Ishikawa (cell line): ENCODE results near the gene ITPA.

Experiments
- CEBPB ChIP-seq: IDR thresholded peaks from 2 replicates; pipeline ENCODE4 v1.6.1; 2012
- CREB1 ChIP-seq: IDR thresholded peaks from 2 replicates; pipeline ENCODE4 v1.6.1; 2012; ENCODE audit warnings: low read depth
- EGR1 ChIP-seq: IDR thresholded peaks from 2 replicates; pipeline ENCODE4 v1.6.1; 2012
- EP300 ChIP-seq: IDR thresholded peaks from 2 replicates; pipeline ENCODE4 v1.6.1; 2012; ENCODE audit warnings: borderline replicate concordance
- FOXM1 ChIP-seq: IDR thresholded peaks from 2 replicates; pipeline ENCODE4 v1.6.1; 2012; ENCODE audit warnings: low read depth, borderline replicate concordance
- MAX ChIP-seq: IDR thresholded peaks from 2 replicates; pipeline ENCODE4 v1.6.1; 2012
- NFIC ChIP-seq: IDR thresholded peaks from 2 replicates; pipeline ENCODE4 v1.6.1; 2012
- RAD21 ChIP-seq: IDR thresholded peaks from 2 replicates; pipeline ENCODE4 v1.6.1; 2012; ENCODE audit warnings: low read depth
- REST ChIP-seq: IDR thresholded peaks from 2 replicates; pipeline ENCODE4 v1.6.1; 2012; ENCODE audit warnings: low read depth, mild to moderate bottlenecking
- TAF1 ChIP-seq: IDR thresholded peaks from 2 replicates; pipeline ENCODE4 v1.6.1; 2012; ENCODE audit warnings: low read depth, mild to moderate bottlenecking
- TCF12 ChIP-seq: IDR thresholded peaks from 2 replicates; pipeline ENCODE4 v1.6.1; 2012; ENCODE audit warnings: low read depth
- TEAD4 ChIP-seq: IDR thresholded peaks from 2 replicates; pipeline ENCODE4 v1.6.1; 2012
- USF1 ChIP-seq: IDR thresholded peaks from 2 replicates; pipeline ENCODE4 v1.6.1; 2012
- YY1 ChIP-seq: IDR thresholded peaks from 2 replicates; pipeline ENCODE4 v1.6.1; 2012; ENCODE audit warnings: low read depth
- ZBTB7A ChIP-seq: IDR thresholded peaks from 2 replicates; pipeline ENCODE4 v1.6.1; 2012; ENCODE audit warnings: low read depth

Gene ITPA

GRCh38 chr20:3233131-3233990 is 24.1 kb downstream of the ITPA start:
- TF ChIP-seq RAD21 (no peak), TCF12 (no peak)

- no peak for TF ChIP-seq NFIC
Observed at GRCh38 chr20:3233991-3234498, 24.7 kb downstream of the ITPA start.

- TF ChIP-seq CREB1 (no peak), EP300 (no peak), TAF1 (no peak), YY1 (no peak), TCF12 (peak; percentile 44; the same call in 1 of the 2 replicates), FOXM1 (no peak), NFIC (peak; percentile 42; the same call in 1 of the 2 replicates), USF1 (no peak), TEAD4 (no peak), ZBTB7A (no peak), RAD21 (no peak), EGR1 (no peak), MAX (no peak)
Observed at GRCh38 chr20:3235666-3236324, 26.5 kb downstream of the ITPA start.

- no peak for TF ChIP-seq RAD21
- TF ChIP-seq MAX = no peak
- no peak for TF ChIP-seq REST
- TF ChIP-seq CREB1 = no peak
- TF ChIP-seq EGR1 = no peak
- no peak for TF ChIP-seq ZBTB7A
- no peak for TF ChIP-seq YY1
- no peak for TF ChIP-seq FOXM1
- no peak for TF ChIP-seq USF1
- TF ChIP-seq CEBPB = no peak
- no peak for TF ChIP-seq EP300
- TF ChIP-seq NFIC = no peak
- no peak for TF ChIP-seq TEAD4
- TF ChIP-seq TAF1 = no peak
- TF ChIP-seq TCF12 = no peak
Observed at GRCh38 chr20:3237011-3237957, 28.0 kb downstream of the ITPA start.

GRCh38 chr20:3237958-3238615 is 28.8 kb downstream of the ITPA start:
- peak; percentile 53; the same call in 1 of the 2 replicates for TF ChIP-seq MAX
- TF ChIP-seq TEAD4 = no peak
- peak; percentile 58; the same call in 1 of the 2 replicates for TF ChIP-seq ZBTB7A
- TF ChIP-seq USF1 = no peak

GRCh38 chr20:3238616-3239025 is 29.3 kb downstream of the ITPA start:
- TF ChIP-seq NFIC (0 out of 2 replicates have a peak, but pooled peaks have one; percentile 7), TCF12 (no peak), ZBTB7A (no peak), EGR1 (no peak), EP300 (no peak), YY1 (0 out of 2 replicates have a peak, but pooled peaks have one; percentile 30), FOXM1 (no peak), CEBPB (no peak)
